H9 (cell line): ENCODE measurements around the gene MTO1. TPM values are rescaled to one million over a fixed set of nuclear protein-coding genes. Genes with fewer than 3 reads are reported as not detected.

Source experiments
- DNase-seq: peaks from one replicate; pipeline ENCODE4 v3.0.0-alpha.2; 2017
- H2AFZ ChIP-seq: one replicate; pipeline ENCODE4 v1.6.1; 2013; ENCODE audit warnings: mild to moderate bottlenecking, low read length, control low read depth, moderate library complexity
- H2AK5ac ChIP-seq: 2 replicates; pipeline ENCODE4 v1.6.1; 2013; ENCODE audit warnings: low read length, control low read depth, mixed read lengths; ENCODE audit not compliant: insufficient read length
- H2BK120ac ChIP-seq: one replicate; pipeline ENCODE4 v1.6.1; 2013; ENCODE audit warnings: low read depth, mild to moderate bottlenecking, low read length, control low read depth, inconsistent platforms; ENCODE audit not compliant: poor library complexity, severe bottlenecking
- H2BK12ac ChIP-seq: 2 replicates; pipeline ENCODE4 v1.6.1; 2013; ENCODE audit warnings: low read length, control low read depth, mixed read lengths, low read depth; ENCODE audit not compliant: insufficient read length
- H2BK15ac ChIP-seq: 2 replicates; pipeline ENCODE4 v1.6.1; 2013; ENCODE audit warnings: low read depth, low read length, control low read depth
- H2BK20ac ChIP-seq: one replicate; pipeline ENCODE4 v1.6.1; 2013; ENCODE audit warnings: low read depth, mild to moderate bottlenecking, low read length, control low read depth, inconsistent platforms; ENCODE audit not compliant: poor library complexity, severe bottlenecking
- H2BK5ac ChIP-seq: 2 replicates; pipeline ENCODE4 v1.6.1; 2013; ENCODE audit warnings: low read length, control low read depth, mixed read lengths; ENCODE audit not compliant: insufficient read length
- H3K14ac ChIP-seq: 2 replicates; pipeline ENCODE4 v1.6.1; 2013; ENCODE audit warnings: low read length, control low read depth; ENCODE audit not compliant: insufficient read depth
- H3K18ac ChIP-seq: 2 replicates; pipeline ENCODE4 v1.6.1; 2013; ENCODE audit warnings: low read depth, mild to moderate bottlenecking, mixed read lengths, low read length, control low read depth; ENCODE audit not compliant: insufficient read length
- H3K23ac ChIP-seq: 2 replicates; pipeline ENCODE4 v1.6.1; 2013; ENCODE audit warnings: low read length, control low read depth, mixed read lengths, low read depth; ENCODE audit not compliant: insufficient read length
- H3K23me2 ChIP-seq: 2 replicates; pipeline ENCODE4 v1.6.1; 2013; ENCODE audit warnings: low read depth, mild to moderate bottlenecking, mixed read lengths, low read length, control low read depth; ENCODE audit not compliant: insufficient read length, poor library complexity, severe bottlenecking
- H3K27ac ChIP-seq: 2 replicates; pipeline ENCODE4 v1.5.1; 2013; ENCODE audit warnings: low read length, control low read depth, mixed read lengths, low read depth; ENCODE audit not compliant: insufficient read length
- H3K27me3 ChIP-seq: 2 replicates; pipeline ENCODE4 v1.6.1; 2013; ENCODE audit warnings: low read length, control low read depth, inconsistent platforms; ENCODE audit not compliant: insufficient read depth
- H3K4ac ChIP-seq: 2 replicates; pipeline ENCODE4 v1.6.1; 2013; ENCODE audit warnings: low read depth, mild to moderate bottlenecking, control low read depth, inconsistent platforms, low read length, moderate library complexity
- H3K4me1 ChIP-seq: 2 replicates; pipeline ENCODE4 v1.6.1; 2013; ENCODE audit warnings: low read length, control low read depth, inconsistent platforms; ENCODE audit not compliant: insufficient read depth
- H3K4me2 ChIP-seq: 2 replicates; pipeline ENCODE4 v1.6.1; 2013; ENCODE audit warnings: low read length, control low read depth, mixed read lengths; ENCODE audit not compliant: insufficient read length, insufficient read depth
- H3K56ac ChIP-seq: 2 replicates; pipeline ENCODE4 v1.6.1; 2013; ENCODE audit warnings: low read depth, mild to moderate bottlenecking, mixed read lengths, low read length, control low read depth; ENCODE audit not compliant: insufficient read length
- H3K79me1 ChIP-seq: 2 replicates; pipeline ENCODE4 v1.6.1; 2013; ENCODE audit warnings: low read depth, mild to moderate bottlenecking, moderate library complexity, low read length, control low read depth, inconsistent platforms; ENCODE audit not compliant: insufficient read depth, poor library complexity, severe bottlenecking
- H3K79me2 ChIP-seq: 2 replicates; pipeline ENCODE4 v1.6.1; 2013; ENCODE audit warnings: low read length, control low read depth, inconsistent platforms; ENCODE audit not compliant: insufficient read depth
- H3K9ac ChIP-seq: 2 replicates; pipeline ENCODE4 v1.6.1; 2013; ENCODE audit warnings: low read length, control low read depth, mixed read lengths; ENCODE audit not compliant: insufficient read length; ENCODE audit errors: extremely low read depth
- H3K9me3 ChIP-seq: one replicate; pipeline ENCODE4 v1.6.1; 2013; ENCODE audit warnings: low read depth, low read length, inconsistent platforms; ENCODE audit not compliant: control insufficient read depth
- H3T11ph ChIP-seq: one replicate; pipeline ENCODE4 v1.6.1; 2013; ENCODE audit warnings: mild to moderate bottlenecking, low read length, control low read depth, inconsistent platforms
- H4K20me1 ChIP-seq: one replicate; pipeline ENCODE4 v1.6.1; 2013; ENCODE audit not compliant: control insufficient read depth, insufficient read length, insufficient read depth
- H4K5ac ChIP-seq: 2 replicates; pipeline ENCODE4 v1.6.1; 2013; ENCODE audit warnings: low read depth, mild to moderate bottlenecking, mixed read lengths, low read length, control low read depth; ENCODE audit not compliant: insufficient read length
- H4K8ac ChIP-seq: replicated peaks from 2 replicates; pipeline ENCODE4 v1.6.1; 2013; ENCODE audit warnings: low read length, control low read depth, mixed read lengths, low read depth; ENCODE audit not compliant: insufficient read length
- H4K91ac ChIP-seq: 2 replicates; pipeline ENCODE4 v1.6.1; 2013; ENCODE audit warnings: low read depth, mild to moderate bottlenecking, moderate library complexity, mixed read lengths, low read length, control low read depth; ENCODE audit not compliant: insufficient read length
- H3K27ac Mint-ChIP-seq, 3 experiments: 2 replicates in 2 of 3; 3 replicates in 1 of 3; pipeline ENCODE4 v1.8.0; 2020 to 2021; ENCODE audit warnings: mixed read lengths in 3 of 3, mild to moderate bottlenecking in 1 of 3, moderate library complexity in 1 of 3
- H3K27me3 Mint-ChIP-seq: 2 replicates; pipeline ENCODE4 v1.8.0; 2021; ENCODE audit warnings: low read depth, mild to moderate bottlenecking, moderate library complexity, mixed read lengths
- H3K36me3 Mint-ChIP-seq, 3 experiments: 2 replicates in 2 of 3; 3 replicates in 1 of 3; pipeline ENCODE4 v1.8.0; 2020 to 2021; ENCODE audit warnings: low read depth in 3 of 3, mixed read lengths in 3 of 3; ENCODE audit not compliant: insufficient read depth in 1 of 3
- H3K4me1 Mint-ChIP-seq, 2 experiments: 2 replicates each; pipeline ENCODE4 v1.8.0; 2020; ENCODE audit warnings: mixed read lengths in 2 of 2
- H3K4me3 Mint-ChIP-seq, 2 experiments: 2 replicates in 1 of 2; 3 replicates in 1 of 2; pipeline ENCODE4 v1.8.0; 2020 to 2021; ENCODE audit warnings: mild to moderate bottlenecking in 2 of 2, mixed read lengths in 2 of 2, moderate library complexity in 1 of 2
- H3K9me3 Mint-ChIP-seq, 2 experiments: 2 replicates in 1 of 2; 3 replicates in 1 of 2; pipeline ENCODE4 v1.8.0; 2020; ENCODE audit warnings: mild to moderate bottlenecking in 2 of 2, mixed read lengths in 2 of 2, moderate library complexity in 1 of 2
- WGBS: extraction: QIAGEN DNeasy Blood & Tissue Kit; methylation state at CpG from one replicate; pipeline ENCODE4 v1.1.7; 2013; ENCODE audit warnings: missing lambda C conversion rate, low lambda C conversion rate, mixed read lengths; ENCODE audit not compliant: insufficient read length; ENCODE audit errors: extremely low coverage; 5-methylcytosine and 5-hydroxymethylcytosine counted together
- total RNA-seq: library from RNA; stranded (reverse); gene quantifications from 2 replicates; pipeline ENCODE4 v1.2.1, GENCODE V29; 2021
- TF ChIP-seq, protein P1 (sequence below): fragments of 200-600 bp; sonication (generic); conservative IDR thresholded peaks from 3 replicates; pipeline ENCODE4 v1.8.0; 2021; ENCODE audit warnings: antibody characterized with exemption, mild to moderate bottlenecking

MTO1 gene
- total RNA-seq, 1 experiment from 2014 or later, result 27.8 TPM

DNA sequence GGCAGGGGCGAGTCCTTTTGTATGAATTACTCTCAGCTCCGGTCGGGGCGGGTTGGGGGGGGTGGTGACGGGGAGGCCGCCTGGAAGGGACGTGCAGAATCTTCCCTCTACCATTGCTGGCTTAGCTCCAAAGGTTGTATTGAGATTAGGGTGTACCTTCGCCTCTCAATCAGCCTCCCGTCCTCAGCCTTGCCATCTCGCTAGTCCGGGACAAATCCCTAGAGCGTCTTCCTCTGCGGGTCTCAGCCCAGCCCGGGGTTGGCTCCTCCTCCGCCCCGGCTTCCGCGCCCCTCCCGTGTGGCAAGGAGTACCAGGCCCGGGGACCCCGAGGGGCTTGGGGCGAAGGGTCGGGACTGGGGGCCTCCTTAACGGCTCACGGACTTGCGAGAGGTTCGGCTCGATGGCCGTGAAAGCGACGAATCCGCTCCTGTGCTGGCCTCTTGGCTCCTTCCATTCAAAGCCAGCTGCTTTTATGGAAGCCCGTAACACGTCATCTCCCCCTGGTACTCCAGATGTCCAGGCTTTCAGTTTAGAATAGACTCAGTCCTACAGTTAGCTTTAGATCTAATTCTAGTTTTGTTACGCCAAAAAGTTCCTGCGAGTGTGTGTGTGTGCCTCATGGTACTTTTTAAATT is 59.9 kb downstream of the MTO1 start:
- Histone ChIP-seq H2AFZ (no peak overlapping the region), H3K4me1 (no peaks in the 10 kb centered on the region), H3K27ac (peak overlapping the region; percentile 80), H3K14ac (peak overlapping the region; percentile 98), H3K18ac (peak overlapping the region; percentile 97), H3K79me1 (no peaks in the 10 kb centered on the region), H4K5ac (no peak overlapping the region), H3K9ac (peak overlapping the region; percentile 98), H2AK5ac (no peak overlapping the region), H2BK12ac (no peak overlapping the region), H3K4me2 (peak overlapping the region; percentile 73), H2BK5ac (no peak overlapping the region), H2BK15ac (no peak overlapping the region), H4K20me1 (no peaks in the 10 kb centered on the region), H2BK120ac (peak overlapping the region; percentile 56), H3K79me2 (peaks cover 10% of the 10 kb centered on the region; the same call in 1 of the 2 replicates), H2BK20ac (no peak overlapping the region), H3K4ac (no peak overlapping the region; the same call in 1 of the 2 replicates), H4K91ac (no peak overlapping the region), H3T11ph (no peak overlapping the region), H3K56ac (no peak overlapping the region), H3K23me2 (peaks cover 3% of the 10 kb centered on the region), H3K23ac (no peak overlapping the region), H3K9me3 (no peaks in the 10 kb centered on the region), H4K8ac (no peak overlapping the region), H3K27me3 (no peaks in the 10 kb centered on the region)
- peak overlapping the region; percentile 93 to 96 for H3K4me3 Mint-ChIP-seq
- no CpG with 5 or more reads among the region's 36 CpGs for WGBS
- H3K36me3 Mint-ChIP-seq, result peaks cover 43 to 45% (median 44%) of the 10 kb centered on the region in 3 experiments
- DNase-seq, result no peak
- TF ChIP-seq, protein P1, sequence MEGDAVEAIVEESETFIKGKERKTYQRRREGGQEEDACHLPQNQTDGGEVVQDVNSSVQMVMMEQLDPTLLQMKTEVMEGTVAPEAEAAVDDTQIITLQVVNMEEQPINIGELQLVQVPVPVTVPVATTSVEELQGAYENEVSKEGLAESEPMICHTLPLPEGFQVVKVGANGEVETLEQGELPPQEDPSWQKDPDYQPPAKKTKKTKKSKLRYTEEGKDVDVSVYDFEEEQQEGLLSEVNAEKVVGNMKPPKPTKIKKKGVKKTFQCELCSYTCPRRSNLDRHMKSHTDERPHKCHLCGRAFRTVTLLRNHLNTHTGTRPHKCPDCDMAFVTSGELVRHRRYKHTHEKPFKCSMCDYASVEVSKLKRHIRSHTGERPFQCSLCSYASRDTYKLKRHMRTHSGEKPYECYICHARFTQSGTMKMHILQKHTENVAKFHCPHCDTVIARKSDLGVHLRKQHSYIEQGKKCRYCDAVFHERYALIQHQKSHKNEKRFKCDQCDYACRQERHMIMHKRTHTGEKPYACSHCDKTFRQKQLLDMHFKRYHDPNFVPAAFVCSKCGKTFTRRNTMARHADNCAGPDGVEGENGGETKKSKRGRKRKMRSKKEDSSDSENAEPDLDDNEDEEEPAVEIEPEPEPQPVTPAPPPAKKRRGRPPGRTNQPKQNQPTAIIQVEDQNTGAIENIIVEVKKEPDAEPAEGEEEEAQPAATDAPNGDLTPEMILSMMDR, result no peak
- peak overlapping the region; percentile 98 to 100 (median 99) for H3K27ac Mint-ChIP-seq
- peaks cover 14 to 16% of the 10 kb centered on the region in 2 experiments for H3K9me3 Mint-ChIP-seq
- H3K4me1 Mint-ChIP-seq, result peaks cover 22 to 36% of the 10 kb centered on the region in 2 experiments
- peaks cover 13% of the 10 kb centered on the region for H3K27me3 Mint-ChIP-seq
